Measurements from ENCODE around the gene NCOR2.

GRCh38 chr12:124545508-124546418, 21.6 kb downstream of the NCOR2 start:
- no peak for TF ChIP-seq CTCF (IDR thresholded peaks at IDR 0.05)
- no peak for TF ChIP-seq PREB (CRISPR knock-in tag; IDR thresholded peaks at IDR 0.05; ENCODE audit: borderline replicate concordance)
- no peak for TF ChIP-seq NFYB (CRISPR knock-in tag; conservative IDR thresholded peaks at IDR 0.05; ENCODE audit: low read depth)
- TF ChIP-seq CREB1 (CRISPR knock-in tag; IDR thresholded peaks at IDR 0.05): no peak
- TF ChIP-seq NR3C1 (CRISPR knock-in tag; conservative IDR thresholded peaks at IDR 0.05; ENCODE audit: low read depth): no peak
- TF ChIP-seq ATF1 (CRISPR knock-in tag; IDR thresholded peaks at IDR 0.05): no peak
- no peak for TF ChIP-seq NR2C2 (CRISPR knock-in tag; IDR thresholded peaks at IDR 0.05)
- TF ChIP-seq USF2 (CRISPR knock-in tag; IDR thresholded peaks at IDR 0.05): no peak
- no peak for TF ChIP-seq RELA (CRISPR knock-in tag; IDR thresholded peaks at IDR 0.05; ENCODE audit: borderline replicate concordance)
- TF ChIP-seq STAT6 (CRISPR knock-in tag; conservative IDR thresholded peaks at IDR 0.05; ENCODE audit: low read depth): no peak

All from WTC11 (cell line).